Neutrophil (primary cell): ENCODE results near the gene EFNB1.

ENCODE experiments used
- H3K27ac ChIP-seq: fragments of 200-600 bp; sonication (generic); 2 replicates; pipeline ENCODE4 v1.5.1; 2016; ENCODE audit warnings: mild to moderate bottlenecking, moderate library complexity
- H3K27me3 ChIP-seq: fragments of 200-600 bp; sonication (generic); 2 replicates; pipeline ENCODE4 v1.6.0; 2016; ENCODE audit warnings: mild to moderate bottlenecking
- H3K36me3 ChIP-seq: fragments of 200-600 bp; sonication (generic); 2 replicates; pipeline ENCODE4 v1.5.1; 2017
- H3K4me1 ChIP-seq, 2 experiments: fragments of 200-600 bp in 1 of 2; sonication (generic) in 1 of 2; 1 replicate in 1 of 2; 2 replicates in 1 of 2; pipeline versions ENCODE4 v1.5.1 to v1.6.1; 2013 to 2016; ENCODE audit warnings: low read depth in 1 of 2, low read length in 1 of 2, mild to moderate bottlenecking in 1 of 2, moderate library complexity in 1 of 2; ENCODE audit not compliant: control insufficient read depth in 1 of 2, insufficient read depth in 1 of 2
- H3K4me3 ChIP-seq, 2 experiments: fragments of 200-600 bp in 1 of 2; sonication (generic) in 1 of 2; 1 replicate in 1 of 2; 2 replicates in 1 of 2; pipeline ENCODE4 v1.5.1; 2013 to 2016; ENCODE audit warnings: low read depth in 1 of 2, low read length in 1 of 2, mild to moderate bottlenecking in 1 of 2, moderate library complexity in 1 of 2
- H3K9me3 ChIP-seq: fragments of 200-600 bp; sonication (generic); 2 replicates; pipeline ENCODE4 v1.5.1; 2016
- CTCF ChIP-seq: fragments of 200-600 bp; sonication (generic); IDR thresholded peaks from 2 replicates; pipeline ENCODE4 v1.5.1; 2016; ENCODE audit warnings: antibody characterized with exemption

Gene EFNB1

DNA sequence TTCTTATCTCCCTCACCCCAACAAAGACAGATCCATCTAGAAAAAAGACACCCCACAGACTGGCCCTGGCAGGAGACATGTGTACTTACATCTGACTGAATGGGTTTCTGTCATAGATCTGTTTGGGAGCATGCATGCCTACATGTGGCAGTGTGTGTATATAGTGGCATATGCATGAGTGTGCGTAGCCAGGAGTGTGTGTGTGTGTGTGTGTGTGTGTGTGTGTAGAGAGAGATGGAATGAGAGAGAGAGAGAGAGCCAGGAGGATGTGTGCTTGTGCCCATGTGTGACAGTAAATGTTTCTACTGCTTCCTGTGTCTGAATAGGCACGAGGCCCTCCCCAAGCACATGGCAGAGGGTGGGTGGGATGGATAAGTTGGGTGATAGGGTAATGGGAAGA is 37.1 kb downstream of the EFNB1 start:
- Histone ChIP-seq H3K27ac (no peak overlapping the region), H3K4me3 (no peak overlapping the region)

DNA sequence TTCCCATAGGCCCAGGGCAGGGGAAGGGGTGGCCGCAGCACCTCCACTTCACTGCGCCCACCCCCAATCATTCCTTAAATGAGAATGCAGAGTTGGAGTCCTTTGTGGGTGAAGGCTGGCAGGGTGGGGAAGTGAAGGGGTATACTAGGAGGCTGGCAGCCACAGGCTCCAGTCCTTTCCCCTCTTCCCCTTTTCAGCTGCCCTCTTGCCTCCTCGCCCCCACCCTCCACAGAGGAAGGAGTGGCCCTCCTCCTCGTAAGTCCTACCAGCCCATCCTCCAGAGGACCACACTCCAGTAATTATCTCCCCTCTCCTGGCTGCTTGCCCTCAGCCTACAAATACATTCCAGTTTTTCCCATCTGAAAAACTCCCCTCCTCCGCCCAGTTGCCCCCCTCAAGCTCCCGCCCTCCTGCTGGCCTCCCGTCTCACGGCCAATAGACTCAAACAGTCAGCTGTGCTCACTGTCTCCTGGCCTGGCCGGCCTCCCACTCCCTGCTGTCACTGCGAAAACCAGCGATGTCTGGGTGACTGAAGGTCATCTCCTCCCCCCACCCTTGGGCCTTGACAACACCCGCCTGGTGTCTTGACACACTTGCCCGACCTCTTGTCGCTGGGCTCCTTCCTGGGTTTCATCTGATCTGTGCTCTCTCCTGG is 38.8 kb downstream of the EFNB1 start:
- no peaks in the 10 kb centered on the region for H3K9me3 ChIP-seq
- TF ChIP-seq CTCF, result no peak
- H3K4me3 ChIP-seq, result no peak overlapping the region
- H3K27ac ChIP-seq, result no peak overlapping the region
- no peaks in the 10 kb centered on the region for H3K36me3 ChIP-seq
- H3K27me3 ChIP-seq, result no peaks in the 10 kb centered on the region
- H3K4me1 ChIP-seq, result no peaks in the 10 kb centered on the region

More for the DNA sequence above, 37.1 kb downstream of the EFNB1 start:
- H3K4me1 ChIP-seq, result no peaks in the 10 kb centered on the region
- no peaks in the 10 kb centered on the region for H3K36me3 ChIP-seq
- no peak for TF ChIP-seq CTCF
- H3K9me3 ChIP-seq, result no peaks in the 10 kb centered on the region
- no peaks in the 10 kb centered on the region for H3K27me3 ChIP-seq

GRCh38 chrX:68868316-68868715 is 39.5 kb downstream of the EFNB1 start:
- TF ChIP-seq CTCF, result no peak
- H3K9me3 ChIP-seq, result no peaks in the 10 kb centered on the region
- H3K27me3 ChIP-seq, result no peaks in the 10 kb centered on the region
- no peak overlapping the region for H3K27ac ChIP-seq
- no peaks in the 10 kb centered on the region for H3K36me3 ChIP-seq
- H3K4me3 ChIP-seq, result no peak overlapping the region
- no peaks in the 10 kb centered on the region for H3K4me1 ChIP-seq

GRCh38 chrX:68868902-68869800 is 40.3 kb downstream of the EFNB1 start:
- Histone ChIP-seq H3K4me1 (no peaks in the 10 kb centered on the region), H3K27me3 (no peaks in the 10 kb centered on the region), H3K36me3 (no peaks in the 10 kb centered on the region), H3K4me3 (no peak overlapping the region), H3K9me3 (no peaks in the 10 kb centered on the region), H3K27ac (no peak overlapping the region)
- no peak for TF ChIP-seq CTCF

- H3K27ac ChIP-seq, result no peak overlapping the region
- no peaks in the 10 kb centered on the region for H3K36me3 ChIP-seq
- H3K4me3 ChIP-seq, result no peak overlapping the region
- no peaks in the 10 kb centered on the region for H3K27me3 ChIP-seq
- H3K4me1 ChIP-seq, result no peaks in the 10 kb centered on the region
- H3K9me3 ChIP-seq, result no peaks in the 10 kb centered on the region
- no peak for TF ChIP-seq CTCF
These were observed 41.5 kb downstream of the EFNB1 start for GRCh38 chrX:68870357-68870756.
